HEK293T (cell line): ENCODE measurements around the gene DDC.

Experiments used
- CTCF ChIA-PET: fragments of 350-600 bp; formaldehyde crosslinking; extraction: SDS; loops from one replicate; lab custom pipeline; 2021; ENCODE audit warnings: antibody characterized with exemption, inconsistent platforms; lab: Yijun Ruan, JAX
- POLR2A ChIA-PET: fragments of 350-600 bp; formaldehyde crosslinking; extraction: SDS; loops from one replicate; lab custom pipeline; 2020; ENCODE audit warnings: antibody characterized with exemption, inconsistent platforms; lab: Yijun Ruan, JAX
- DNase-seq: peaks from one replicate; pipeline ENCODE4 v3.0.0; 2012; ENCODE audit warnings: mixed read lengths; ENCODE audit errors: extremely low spot score
- ARNT ChIP-seq: fragments of 450-650 bp; IDR thresholded peaks from 2 replicates; pipeline ENCODE4 v1.6.1; 2017; ENCODE audit warnings: mild to moderate bottlenecking
- BHLHE40 ChIP-seq: fragments of 450-650 bp; IDR thresholded peaks from 2 replicates; pipeline ENCODE4 v1.6.1; 2016; ENCODE audit warnings: mild to moderate bottlenecking, moderate library complexity, borderline replicate concordance
- CTBP1 ChIP-seq: fragments of 450-650 bp; IDR thresholded peaks from 2 replicates; pipeline ENCODE4 v1.6.1; 2016; ENCODE audit warnings: borderline replicate concordance
- ELF4 ChIP-seq: fragments of 450-650 bp; IDR thresholded peaks from 2 replicates; pipeline ENCODE4 v1.6.1; 2017; ENCODE audit warnings: antibody characterized with exemption
- FOXA1 ChIP-seq: fragments of 450-650 bp; IDR thresholded peaks from 2 replicates; pipeline ENCODE4 v1.6.1; 2016; ENCODE audit warnings: mild to moderate bottlenecking
- FOXK2 ChIP-seq: fragments of 450-650 bp; IDR thresholded peaks from 2 replicates; pipeline ENCODE4 v1.6.1; 2016; ENCODE audit warnings: mild to moderate bottlenecking
- FOXM1 ChIP-seq: fragments of 450-650 bp; IDR thresholded peaks from 2 replicates; pipeline ENCODE4 v1.6.1; 2017; ENCODE audit warnings: mild to moderate bottlenecking, borderline replicate concordance
- HDGF ChIP-seq: fragments of 450-650 bp; IDR thresholded peaks from 2 replicates; pipeline ENCODE4 v1.6.1; 2017; ENCODE audit warnings: antibody characterized with exemption, borderline replicate concordance
- L3MBTL2 ChIP-seq: fragments of 450-650 bp; conservative IDR thresholded peaks from 2 replicates; pipeline ENCODE4 v1.6.1; 2016; ENCODE audit warnings: mild to moderate bottlenecking
- LEF1 ChIP-seq: fragments of 450-650 bp; IDR thresholded peaks from 2 replicates; pipeline ENCODE4 v1.6.1; 2017; ENCODE audit warnings: mild to moderate bottlenecking, borderline replicate concordance
- NFRKB ChIP-seq: fragments of 450-650 bp; IDR thresholded peaks from 2 replicates; pipeline ENCODE4 v1.6.1; 2016; ENCODE audit warnings: mild to moderate bottlenecking, moderate library complexity
- SP1 ChIP-seq: fragments of 450-650 bp; IDR thresholded peaks from 2 replicates; pipeline ENCODE4 v1.6.1; 2017
- SUZ12 ChIP-seq: fragments of 450-650 bp; IDR thresholded peaks from 2 replicates; pipeline ENCODE4 v1.6.1; 2016; ENCODE audit warnings: mild to moderate bottlenecking
- TARDBP ChIP-seq: fragments of 450-650 bp; IDR thresholded peaks from 2 replicates; pipeline ENCODE4 v1.6.1; 2016
- ZNF384 ChIP-seq: fragments of 450-650 bp; IDR thresholded peaks from 2 replicates; pipeline ENCODE4 v1.6.1; 2016
- TF ChIP-seq, protein P1 (sequence below): fragments of 450-650 bp; IDR thresholded peaks from 2 replicates; pipeline ENCODE4 v1.6.1; 2016

The DDC gene

DNA sequence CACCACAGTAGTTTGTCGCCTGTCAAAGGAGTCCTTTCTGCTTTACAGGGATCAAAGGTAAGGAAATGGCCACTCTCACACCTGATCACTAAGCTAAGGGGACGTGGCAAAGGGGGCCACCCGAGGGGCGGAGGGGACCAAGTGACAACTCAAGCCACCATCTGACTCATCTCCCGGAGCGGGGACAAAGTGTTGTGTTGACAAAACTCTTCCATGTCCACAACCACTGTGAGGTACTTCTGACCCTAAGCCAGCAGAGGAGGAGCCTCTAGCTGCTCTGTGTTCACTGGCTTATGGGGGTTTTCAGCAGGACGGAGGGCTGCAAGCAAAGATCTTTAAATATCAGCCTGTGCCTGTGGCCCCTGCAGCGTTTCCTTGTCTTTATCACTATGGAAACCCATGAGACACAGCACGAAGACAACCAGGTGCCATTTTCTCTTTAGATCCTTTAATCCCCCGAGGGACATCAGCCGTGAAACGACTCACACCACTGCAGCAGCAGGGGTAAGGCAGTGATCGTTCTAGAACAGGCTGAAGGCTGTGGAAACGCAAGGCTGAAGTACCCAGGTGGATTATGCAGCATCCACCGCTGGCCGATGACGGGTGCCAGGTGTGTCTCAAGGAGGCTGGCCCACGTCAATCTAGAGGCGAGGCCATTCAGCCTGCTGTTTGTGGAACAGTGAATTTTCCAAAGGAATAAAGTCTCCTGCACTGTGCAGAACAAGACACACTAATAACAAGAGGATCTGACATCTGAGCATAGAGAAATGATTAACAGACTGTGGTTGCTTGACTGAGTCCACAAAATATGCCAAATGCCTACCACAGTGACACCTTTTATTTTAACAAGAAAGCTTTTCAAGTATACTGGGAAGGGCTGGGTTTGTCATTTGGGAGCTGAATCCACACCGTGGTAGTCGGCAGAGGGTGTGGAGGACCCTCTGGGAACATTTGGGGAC lies 26.6 kb upstream of the DDC start:
- no peak for DNase-seq
- POLR2A ChIA-PET, result no interaction called here
- TF ChIP-seq ARNT, result no peak
- TF ChIP-seq FOXM1, result no peak
- TF ChIP-seq NFRKB, result no peak
- TF ChIP-seq FOXK2, result no peak
- no peak for TF ChIP-seq CTBP1
- TF ChIP-seq L3MBTL2, result no peak
- CTCF ChIA-PET, result no interaction called here

DNA sequence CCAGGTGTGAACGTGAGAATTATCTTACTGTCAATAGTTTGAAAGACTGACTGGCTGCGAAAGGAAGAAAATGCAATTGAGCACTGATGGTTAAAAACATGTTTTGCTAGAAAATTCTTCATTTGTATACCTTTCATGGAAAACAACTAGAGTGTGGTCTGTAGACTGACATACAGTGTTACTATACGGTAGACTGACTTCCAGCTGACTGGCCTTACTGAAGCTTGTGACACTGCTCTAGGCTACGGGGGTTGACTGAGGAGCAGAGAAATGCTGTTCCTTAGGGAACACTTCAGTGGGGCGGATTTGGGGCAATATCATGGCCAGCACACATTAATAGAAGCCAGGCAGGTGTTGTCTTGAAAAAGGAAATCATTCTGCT lies 25.9 kb upstream of the DDC start:
- CTCF ChIA-PET, result no interaction called here
- POLR2A ChIA-PET, result no interaction called here
- DNase-seq, result no peak
- TF ChIP-seq LEF1 (no peak), L3MBTL2 (no peak), FOXA1 (no peak), NFRKB (no peak), FOXM1 (no peak)

DNA sequence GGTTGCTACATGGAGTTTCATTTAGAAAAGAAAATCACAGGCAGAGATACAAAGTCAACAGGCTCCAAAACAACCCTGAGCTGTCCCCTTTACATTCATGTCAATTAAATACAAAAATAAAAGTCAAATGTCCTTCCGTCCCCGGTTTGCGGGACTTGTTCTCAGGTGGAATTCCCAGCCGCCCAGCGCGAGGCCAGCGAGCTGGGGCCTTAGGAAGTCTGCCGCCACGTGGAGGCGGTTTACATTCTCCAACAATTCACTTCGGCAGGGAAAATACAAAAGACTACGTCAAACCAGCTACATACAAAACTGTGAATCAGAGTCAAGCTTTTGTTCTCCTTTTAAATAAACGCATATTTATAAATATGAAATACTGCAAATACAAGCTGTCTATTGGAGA lies 25.3 kb upstream of the DDC start:
- TF ChIP-seq, protein P1, sequence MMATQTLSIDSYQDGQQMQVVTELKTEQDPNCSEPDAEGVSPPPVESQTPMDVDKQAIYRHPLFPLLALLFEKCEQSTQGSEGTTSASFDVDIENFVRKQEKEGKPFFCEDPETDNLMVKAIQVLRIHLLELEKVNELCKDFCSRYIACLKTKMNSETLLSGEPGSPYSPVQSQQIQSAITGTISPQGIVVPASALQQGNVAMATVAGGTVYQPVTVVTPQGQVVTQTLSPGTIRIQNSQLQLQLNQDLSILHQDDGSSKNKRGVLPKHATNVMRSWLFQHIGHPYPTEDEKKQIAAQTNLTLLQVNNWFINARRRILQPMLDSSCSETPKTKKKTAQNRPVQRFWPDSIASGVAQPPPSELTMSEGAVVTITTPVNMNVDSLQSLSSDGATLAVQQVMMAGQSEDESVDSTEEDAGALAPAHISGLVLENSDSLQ, result no peak
- TF ChIP-seq L3MBTL2, result no peak
- no peak for TF ChIP-seq BHLHE40
- TF ChIP-seq CTBP1, result no peak
- TF ChIP-seq ELF4, result no peak
- TF ChIP-seq SP1, result no peak
- no peak for TF ChIP-seq FOXK2
- no peak for TF ChIP-seq ARNT
- no peak for TF ChIP-seq HDGF
- TF ChIP-seq SUZ12, result no peak
- no peak for TF ChIP-seq FOXM1
- TF ChIP-seq LEF1, result no peak
- TF ChIP-seq ZNF384, result no peak
- no peak for TF ChIP-seq NFRKB
- no peak for TF ChIP-seq TARDBP
- POLR2A ChIA-PET, result interaction anchor here (0.9 kb wide), 1 partner anchor 10 kb away, joined by 3 read pairs; no protein-coding TSS in a partner anchor
- no peak for DNase-seq
- CTCF ChIA-PET, result no interaction called here

DNA sequence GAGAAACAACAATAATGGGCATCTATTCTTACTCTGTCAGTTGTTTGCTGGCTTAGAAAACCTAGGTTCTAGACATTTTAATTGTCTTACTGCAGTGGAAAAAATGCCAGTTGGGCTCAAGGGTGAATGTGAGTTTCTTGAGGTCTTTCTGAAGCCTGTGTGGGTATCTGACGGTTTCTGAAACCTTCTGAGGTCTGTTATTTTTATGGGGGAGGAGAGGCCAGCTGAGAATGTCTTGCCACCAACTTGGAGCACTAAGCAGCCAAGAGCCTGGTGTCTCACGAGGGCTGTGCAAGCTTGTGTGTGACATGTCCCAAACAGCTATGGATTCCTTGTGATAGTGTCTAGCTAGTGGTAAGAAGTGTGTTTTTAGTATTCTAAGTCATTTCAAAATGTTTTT lies 24.2 kb upstream of the DDC start:
- POLR2A ChIA-PET, result no interaction called here
- CTCF ChIA-PET, result interaction anchor here (0.7 kb wide), 1 partner anchor 271 kb away, joined by 4 read pairs; no protein-coding TSS in a partner anchor
- no peak for DNase-seq
- no peak for TF ChIP-seq NFRKB
- TF ChIP-seq CTBP1, result no peak
- no peak for TF ChIP-seq HDGF
- TF ChIP-seq L3MBTL2, result no peak
- TF ChIP-seq FOXK2, result no peak
- TF ChIP-seq ELF4, result no peak
- TF ChIP-seq TARDBP, result no peak
- TF ChIP-seq SUZ12, result no peak
- no peak for TF ChIP-seq LEF1
- TF ChIP-seq, protein P1, result no peak
- TF ChIP-seq BHLHE40, result no peak
- no peak for TF ChIP-seq FOXA1
- TF ChIP-seq FOXM1, result no peak
- TF ChIP-seq ARNT, result no peak

DNA sequence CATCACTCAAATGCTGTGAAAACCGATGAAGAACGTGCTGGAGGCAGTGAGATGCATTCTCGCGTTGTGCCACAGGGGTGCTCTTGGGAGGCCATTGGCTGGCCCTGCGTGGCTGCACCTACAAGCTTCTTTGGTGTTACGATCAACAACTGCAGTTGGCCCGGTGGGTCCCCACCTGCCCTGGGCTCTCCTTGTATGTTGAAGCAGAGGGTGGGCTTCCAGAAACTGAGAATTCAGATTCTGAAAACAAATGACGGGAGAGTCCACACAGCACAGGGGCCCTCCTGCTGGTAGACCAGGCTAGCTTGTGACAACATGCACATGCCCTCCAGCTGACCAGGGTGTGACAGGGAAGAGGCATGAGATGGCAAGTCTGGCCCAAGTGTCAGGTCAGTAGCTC lies 23.7 kb upstream of the DDC start:
- ChIA-PET POLR2A (no interaction called here), CTCF (interaction anchor here (0.7 kb wide), 1 partner anchor 271 kb away, joined by 4 read pairs; no protein-coding TSS in a partner anchor)
- peak; percentile 26 for DNase-seq
- TF ChIP-seq FOXM1 (no peak), ARNT (no peak), L3MBTL2 (no peak), SUZ12 (no peak), NFRKB (no peak), ELF4 (no peak), HDGF (no peak), LEF1 (no peak), FOXA1 (no peak), ZNF384 (no peak), FOXK2 (no peak), SP1 (no peak), CTBP1 (no peak), BHLHE40 (no peak), TARDBP (no peak)
- TF ChIP-seq, protein P1, result no peak

DNA sequence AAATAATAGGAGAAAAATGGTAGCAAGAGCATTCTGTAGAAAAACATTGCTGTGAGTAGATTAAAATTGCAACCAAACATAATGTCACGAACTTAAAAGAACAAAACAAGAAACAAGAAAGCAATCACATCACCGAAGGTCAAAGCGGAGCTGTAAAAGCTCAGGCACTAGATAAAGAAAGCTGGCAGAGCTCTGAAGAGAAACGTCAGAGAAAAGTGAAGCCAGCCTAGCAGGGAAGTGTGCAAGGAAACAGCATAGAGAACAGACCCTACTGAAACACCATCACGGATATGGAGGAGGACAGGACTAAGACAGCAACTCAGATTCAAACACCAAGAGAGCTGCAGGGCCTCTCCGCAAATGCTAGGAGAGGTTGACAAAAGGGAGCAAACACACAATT lies 22.5 kb upstream of the DDC start:
- TF ChIP-seq FOXA1 (no peak), TARDBP (no peak), ARNT (no peak), SUZ12 (no peak), SP1 (no peak), HDGF (no peak), LEF1 (no peak), NFRKB (no peak), L3MBTL2 (no peak), CTBP1 (no peak), ELF4 (no peak), FOXK2 (no peak), BHLHE40 (no peak), ZNF384 (no peak)
- TF ChIP-seq, protein P1, result no peak
- CTCF ChIA-PET, result interaction anchor here (0.6 kb wide), 1 partner anchor 36 kb away, joined by 3 read pairs; no protein-coding TSS in a partner anchor
- no peak for DNase-seq
- POLR2A ChIA-PET, result no interaction called here
